GM21360 (cell line): ENCODE data around the gene XNDC1N.
"Not testable (repeated sequence)": the region's sequence is repeated elsewhere in the genome, so short reads cannot be mapped to it uniquely, and the experiment has no call there.

ENCODE experiments used
- ATAC-seq: cut with Tn5 transposase; IDR thresholded peaks from one replicate; pipeline ENCODE4 v1.9.1; 2021; ENCODE audit warnings: mild to moderate bottlenecking, moderate library complexity; ENCODE audit not compliant: unreplicated experiment

Gene XNDC1N

DNA sequence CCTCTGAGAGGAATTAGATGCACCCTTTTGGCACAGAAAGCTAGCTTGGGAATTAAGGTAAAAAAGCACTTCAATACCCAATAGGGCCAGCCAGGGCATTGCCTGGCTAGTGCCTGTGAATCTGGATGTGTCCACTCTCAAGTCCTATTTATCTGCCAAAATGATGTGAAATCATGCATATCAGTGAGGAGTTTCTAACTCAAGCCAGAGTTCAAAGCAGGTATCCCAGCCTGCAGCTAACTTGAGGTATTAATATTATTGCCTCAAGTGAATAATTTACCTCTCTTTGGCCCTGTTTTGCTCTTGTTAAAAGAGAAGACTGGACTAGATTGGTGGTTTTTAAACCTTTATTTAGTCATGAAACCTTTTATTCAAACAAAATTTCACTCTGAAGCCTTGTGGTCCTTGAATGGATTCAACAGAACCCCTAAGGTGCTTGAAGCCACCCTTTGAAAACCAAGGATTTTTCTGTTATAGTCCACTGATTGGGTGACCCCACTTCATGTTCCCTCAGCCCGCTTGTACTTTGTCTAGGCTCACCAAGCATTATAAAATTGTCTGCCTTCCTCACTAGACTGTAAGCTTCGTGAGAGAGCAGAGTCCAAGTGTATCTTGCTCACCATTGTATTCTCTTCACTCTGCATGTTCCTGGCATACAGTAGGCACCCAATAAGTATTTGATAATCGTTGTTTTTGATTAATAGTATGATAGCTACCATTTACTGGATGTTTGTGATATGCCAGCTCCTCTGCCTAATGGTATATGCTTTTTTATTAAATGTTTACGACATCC is 4.9 kb upstream of the XNDC1N start:
- no peak for ATAC-seq

DNA sequence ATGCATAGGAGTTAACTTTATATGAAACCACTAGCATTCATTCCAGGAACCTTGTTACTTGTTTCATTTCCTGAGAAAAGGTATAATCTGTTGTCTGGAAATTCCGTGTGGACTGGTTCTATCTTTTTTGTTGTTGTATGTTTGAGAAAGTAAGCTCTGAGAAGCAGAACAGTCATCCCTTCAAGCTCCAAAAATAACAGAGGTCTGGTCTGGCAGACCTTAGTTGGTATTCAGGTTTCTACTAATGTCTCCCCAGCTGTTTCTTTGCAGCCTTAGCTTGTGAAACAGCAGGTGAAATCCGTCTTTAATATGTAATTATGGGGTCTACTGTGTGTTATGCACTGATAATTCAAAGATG is 2.8 kb upstream of the XNDC1N start:
- no peak for ATAC-seq

DNA sequence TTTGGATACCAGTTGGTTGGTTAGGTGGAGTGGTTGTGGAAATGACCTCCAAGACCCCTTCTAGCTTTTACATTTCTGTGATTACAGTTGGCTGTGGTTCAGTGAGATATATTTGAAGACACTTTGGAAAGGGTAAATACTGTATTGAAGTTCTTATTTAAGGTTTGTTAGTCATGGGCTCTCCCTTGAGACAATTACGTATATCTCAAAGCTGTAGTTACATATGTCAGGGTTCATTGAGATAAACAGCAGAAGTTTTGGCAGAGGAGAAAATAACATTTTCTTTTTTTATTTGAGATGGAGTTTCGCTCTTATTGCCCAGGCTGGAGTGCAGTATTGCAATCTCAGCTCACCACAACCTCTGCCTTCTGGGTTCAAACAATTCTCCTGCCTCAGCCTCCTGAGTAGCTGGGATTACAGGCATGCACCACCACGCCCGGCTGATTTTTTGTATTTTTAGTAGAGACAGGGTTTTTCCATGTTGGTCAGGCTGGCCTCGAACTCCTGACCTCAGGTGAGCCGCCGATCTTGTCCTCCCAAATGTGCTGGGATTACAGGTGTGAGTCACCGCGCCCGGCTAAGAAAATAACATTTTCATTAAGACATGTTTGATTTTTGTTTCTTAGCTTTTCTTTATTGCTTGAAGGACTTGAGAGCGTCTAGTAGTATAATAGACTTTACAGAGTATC is 2.3 kb upstream of the XNDC1N start:
- no peak for ATAC-seq

DNA sequence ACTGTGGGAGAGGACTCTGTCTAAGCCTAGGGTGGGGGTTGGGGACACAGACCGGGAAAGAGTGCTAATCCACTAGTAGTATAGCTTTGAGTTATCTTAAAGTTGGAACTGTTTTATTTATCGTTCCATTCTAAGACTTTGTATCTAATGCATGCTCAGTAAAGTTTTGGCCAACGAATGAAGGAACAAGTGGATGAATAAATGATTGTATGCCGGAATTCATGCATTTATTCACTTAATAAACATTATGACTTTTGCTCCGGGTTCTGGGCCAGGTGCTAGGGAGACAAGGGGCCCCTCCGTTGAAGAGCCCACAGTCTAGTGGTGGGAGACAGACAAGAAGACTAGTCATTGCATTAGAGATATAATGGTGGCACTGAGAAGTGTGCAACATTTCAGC is 1.1 kb upstream of the XNDC1N start:
- no peak for ATAC-seq

DNA sequence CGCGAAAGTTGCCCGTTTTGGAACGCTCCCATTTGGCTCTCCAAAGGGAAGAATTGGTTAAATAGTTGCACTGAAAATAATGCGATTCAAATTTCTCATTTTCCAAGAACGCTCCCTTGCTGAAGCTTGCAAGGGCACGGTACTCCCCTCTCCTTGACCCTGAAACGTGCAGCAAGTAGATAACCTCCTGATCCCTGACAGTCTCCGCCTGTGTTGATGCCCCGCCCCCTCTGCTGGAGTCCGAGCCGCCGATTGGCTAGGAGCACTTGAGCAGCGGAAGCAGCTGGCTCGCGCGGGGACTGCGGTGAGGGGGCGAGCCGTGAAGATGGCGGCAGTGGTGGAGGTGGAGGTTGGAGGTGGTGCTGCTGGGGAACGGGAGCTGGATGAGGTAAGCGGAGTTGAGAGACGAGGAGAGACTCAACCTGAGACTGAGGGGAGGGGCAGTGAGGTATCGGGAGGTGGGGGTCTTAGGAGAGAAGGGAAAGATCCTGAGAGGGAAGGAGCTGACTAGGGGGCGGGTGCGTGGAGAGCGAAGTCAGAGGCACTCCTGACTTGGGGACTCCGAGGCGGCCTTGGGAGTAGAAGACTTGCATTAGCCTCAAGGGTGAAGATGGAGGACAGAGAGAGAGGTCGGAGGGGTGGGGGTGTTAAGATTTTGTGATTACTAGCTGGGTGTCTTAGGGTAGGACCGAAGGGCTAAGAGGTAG is 496 bp upstream of the XNDC1N start, which contains the start of gene RNF121:
TSS of gene RNF121 (plus strand) at position 310 of the 707 bp plus-strand sequence. CDS start at position 326, 16 bp downstream.
- peak; percentile 71 for ATAC-seq

DNA sequence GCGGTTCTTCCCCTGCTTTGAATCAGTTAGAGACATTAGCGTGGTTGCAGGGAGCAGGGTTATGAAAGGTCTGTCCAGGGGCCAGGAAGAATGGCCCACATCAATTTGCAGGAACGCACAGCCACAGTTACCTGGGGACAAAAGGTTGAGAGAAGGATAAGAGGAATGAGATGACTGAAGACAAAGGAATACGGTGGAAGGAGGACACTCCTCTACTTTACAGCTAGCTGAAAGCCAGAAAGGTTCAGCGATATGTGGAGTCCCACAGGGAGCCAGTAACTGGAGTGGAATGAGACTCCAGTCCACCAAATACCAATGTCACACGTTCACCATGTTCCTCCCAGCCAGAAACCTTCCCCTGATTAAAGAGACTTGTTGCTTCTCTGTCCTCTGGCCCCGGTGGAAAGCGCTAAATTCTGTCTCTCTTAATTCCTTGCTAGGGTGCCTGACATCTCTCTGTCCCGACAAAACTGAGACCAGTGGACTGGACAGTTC is 10.7 kb downstream of the XNDC1N start:
- ATAC-seq: no peak

DNA sequence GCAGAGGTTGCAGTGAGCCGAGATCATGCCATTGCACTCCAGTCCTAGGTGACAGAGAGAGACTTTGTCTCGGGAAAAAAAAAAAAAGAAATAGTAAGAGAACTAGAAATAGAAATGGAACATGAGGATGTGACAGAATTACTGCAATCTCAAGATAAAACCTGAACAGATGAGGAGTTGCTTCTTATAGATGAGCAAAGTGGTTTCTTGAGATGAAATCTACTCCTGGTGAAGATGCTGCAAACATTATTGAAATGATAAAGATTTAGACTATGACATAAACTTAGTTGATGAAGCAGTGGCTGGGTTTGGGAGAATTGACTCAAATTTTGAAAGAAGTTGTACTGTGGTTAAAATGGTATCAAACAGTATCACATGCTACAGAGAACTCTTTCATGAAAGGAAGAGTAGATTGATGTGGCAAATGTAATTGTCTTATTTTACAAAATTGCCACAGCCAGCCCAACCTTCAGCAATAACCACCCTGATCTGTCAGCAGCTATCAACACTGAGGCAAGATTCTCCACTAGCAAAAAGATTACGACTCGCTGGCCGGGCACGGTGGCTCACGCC is 13.7 kb downstream of the XNDC1N start:
- no peak for ATAC-seq

DNA sequence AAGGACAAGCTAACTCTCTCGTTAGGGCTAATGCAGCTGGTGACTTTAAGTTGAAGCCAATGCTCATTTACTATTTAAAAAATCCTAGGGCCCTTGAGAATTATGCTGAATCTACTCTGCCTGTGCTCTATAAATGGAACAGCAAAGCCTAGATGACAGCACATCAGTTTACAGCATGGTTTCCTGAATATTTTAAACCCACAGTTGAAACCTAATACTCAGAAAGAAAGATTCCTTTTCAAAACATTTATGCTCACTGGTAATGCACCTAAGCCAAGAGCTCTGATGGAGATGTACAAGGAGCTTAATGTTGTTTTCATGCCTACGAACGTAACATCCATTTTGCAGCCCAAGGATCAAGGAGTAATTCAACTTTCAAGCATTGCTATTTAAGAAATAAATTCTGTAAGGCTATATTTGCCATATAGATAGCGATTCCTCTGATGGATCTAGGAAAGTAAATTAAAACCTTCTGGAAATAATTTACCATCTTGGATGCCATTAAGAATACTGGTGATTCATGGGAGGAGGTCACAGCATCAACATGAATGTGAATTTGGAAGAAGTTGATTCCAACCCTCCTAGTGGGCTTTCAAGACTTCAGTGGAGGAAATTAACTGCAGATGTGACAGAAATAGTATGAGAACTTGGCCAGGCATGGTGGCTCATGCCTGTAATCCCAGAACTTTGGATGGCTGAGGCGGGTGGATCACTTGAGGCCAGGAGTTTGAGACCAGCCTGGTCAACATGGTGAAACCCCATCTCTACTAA is 14.5 kb downstream of the XNDC1N start:
- ATAC-seq: no peak

DNA sequence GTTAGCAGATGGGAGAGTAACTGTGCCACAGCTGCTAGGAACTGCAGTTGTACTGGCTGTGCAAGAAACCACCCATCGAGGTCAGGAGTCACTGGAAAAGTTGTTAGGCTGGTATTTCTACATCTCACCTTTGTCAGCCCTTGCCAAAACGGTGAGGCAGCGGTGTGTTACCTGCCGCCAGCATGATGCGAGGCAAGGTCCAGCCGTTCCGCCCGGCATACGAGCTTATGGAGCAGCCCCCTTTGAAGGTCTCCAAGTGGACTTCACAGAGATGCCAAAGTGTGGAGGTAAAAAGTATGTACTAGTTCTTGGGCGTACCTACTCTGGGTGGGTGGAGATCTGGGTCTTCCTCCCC is 16.4 kb downstream of the XNDC1N start:
- ATAC-seq: not testable (repeated sequence)

DNA sequence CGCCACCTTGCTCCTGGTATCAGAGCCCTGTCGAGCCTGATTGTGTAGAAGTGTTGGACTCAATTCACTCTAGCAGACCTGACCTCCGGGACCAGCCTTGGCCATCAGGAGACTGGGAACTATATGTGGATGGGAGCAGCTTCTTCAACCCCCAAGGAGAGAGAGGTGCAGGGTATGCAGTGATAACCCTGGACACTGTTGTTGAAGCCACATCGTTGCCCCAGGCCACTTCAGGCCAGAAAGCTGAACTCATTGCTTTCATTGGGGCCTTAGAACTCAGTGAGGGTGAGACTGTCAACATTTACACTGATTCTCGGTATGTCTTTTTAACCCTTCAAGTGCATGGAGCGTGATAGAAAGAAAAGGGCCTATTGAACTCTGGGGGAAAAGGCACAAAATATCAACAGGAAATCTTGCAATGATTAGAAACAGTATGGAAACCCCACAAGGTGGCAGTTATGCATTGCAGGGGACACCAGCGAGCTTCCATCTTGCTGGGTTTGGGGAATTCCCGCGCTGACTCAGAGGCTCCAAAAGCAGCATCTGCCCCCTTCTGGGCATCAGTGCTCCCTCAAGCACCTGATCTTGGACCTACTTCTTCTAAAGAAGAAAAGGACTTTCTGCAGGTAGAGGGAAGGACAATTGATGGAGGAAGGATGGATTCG is 16.9 kb downstream of the XNDC1N start:
- ATAC-seq: not testable (repeated sequence)

DNA sequence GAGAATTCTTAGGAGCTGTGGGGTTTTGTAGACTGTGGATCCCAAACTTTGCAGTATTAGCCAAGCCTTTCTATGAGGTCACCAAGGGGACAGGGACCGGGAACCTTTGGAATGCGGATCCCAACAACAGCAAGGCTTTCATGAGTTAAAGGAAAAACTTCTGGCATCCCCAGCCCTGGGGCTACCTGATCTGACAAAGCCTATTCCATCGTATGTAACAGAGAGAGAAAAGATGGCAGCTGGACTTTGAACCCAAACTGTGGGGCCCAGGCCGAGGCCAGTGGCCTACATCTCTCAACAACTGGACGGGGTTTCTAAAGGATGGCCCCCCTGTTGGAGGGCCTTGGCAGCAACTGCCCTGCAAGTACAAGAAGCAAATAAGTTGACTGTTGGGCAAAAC is 17.6 kb downstream of the XNDC1N start:
- not testable (repeated sequence) for ATAC-seq

DNA sequence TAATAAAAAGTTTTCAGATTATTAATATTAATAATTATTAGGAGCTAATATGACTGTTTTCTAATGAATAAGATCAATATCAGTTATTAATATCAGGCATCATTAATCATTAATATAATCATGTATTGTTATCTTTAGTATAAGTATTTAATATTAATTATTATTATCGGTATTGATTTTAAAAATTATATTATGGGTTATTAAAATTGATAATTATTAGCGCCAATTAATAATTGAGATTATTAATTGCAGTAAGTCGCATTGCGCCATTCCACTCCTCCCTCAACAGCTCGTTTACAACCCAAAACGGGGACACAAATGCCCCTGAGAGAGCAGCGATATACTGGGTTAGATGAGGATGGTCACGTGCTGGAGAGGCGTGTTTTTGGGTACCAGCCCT is 20.2 kb downstream of the XNDC1N start:
- ATAC-seq: no peak

DNA sequence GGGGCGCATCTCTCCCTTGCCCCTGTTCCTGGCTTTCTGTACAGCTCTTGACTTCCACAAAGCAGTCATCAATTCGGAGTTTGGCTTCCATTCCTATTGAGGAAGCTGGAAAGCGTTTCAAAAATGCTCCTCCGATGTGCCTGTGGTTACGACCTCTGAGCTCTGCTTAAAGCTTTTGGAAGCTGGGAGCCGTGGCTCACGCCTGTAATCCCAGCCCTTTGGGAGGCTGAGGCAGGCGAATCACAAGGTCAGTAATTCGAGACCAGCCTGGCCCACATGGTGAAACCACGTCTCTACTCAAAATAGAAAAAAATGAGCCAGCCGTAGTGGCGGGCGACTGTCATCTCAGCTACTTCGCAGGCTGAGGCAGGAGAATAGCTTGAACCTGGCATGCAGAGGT is 27.3 kb downstream of the XNDC1N start:
- ATAC-seq: not testable (repeated sequence)

DNA sequence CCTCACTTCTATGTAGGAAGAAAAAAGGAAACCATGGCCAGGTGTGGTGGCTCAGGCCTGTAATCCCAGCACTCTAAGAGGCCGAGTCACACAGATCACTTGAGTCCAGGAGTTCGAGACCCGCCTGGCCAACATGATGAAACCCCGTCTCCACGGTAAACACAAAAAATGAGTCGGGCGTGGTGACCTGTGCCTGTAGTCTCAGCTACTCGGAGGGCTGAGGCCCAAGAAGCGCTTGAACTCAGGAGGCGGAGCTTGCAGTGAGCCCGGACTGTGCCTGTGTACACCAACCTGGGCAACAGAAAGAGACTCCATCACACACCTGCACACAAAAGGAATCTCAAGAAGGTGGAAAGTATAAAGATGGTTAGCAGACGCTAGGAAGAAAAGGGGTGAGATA is 32.4 kb downstream of the XNDC1N start:
- ATAC-seq: no peak

DNA sequence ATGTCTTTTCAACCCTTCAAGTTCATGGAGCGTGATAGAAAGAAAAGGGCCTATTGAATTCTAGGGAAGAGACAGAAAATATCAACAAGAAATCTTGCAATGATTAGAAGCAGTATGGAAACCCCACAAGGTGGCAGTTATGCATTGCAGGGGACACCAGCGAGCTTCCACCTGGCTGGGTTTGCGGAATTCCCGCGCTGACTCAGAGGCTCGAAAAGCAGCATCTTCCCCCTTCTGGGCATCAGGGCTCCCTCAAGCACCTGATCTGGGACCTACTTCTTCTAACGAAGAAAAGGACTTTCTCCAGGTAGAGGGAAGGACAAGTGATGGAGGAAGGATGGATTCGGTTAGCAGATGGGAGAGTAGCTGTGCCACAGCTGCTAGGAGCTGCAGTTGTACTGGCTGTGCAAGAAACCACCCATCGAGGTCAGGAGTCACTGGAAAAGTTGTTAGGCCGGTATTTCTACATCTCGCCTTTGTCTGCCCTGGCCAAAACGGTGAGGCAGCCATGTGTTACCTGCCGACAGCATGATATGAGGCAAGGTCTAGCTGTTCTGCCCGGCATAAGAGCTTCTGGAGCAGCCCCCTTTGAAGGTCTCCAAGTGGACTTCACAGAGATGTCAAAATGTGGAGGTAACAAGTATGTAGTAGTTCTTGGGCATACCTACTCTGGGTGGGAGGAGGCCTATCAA is 39.1 kb downstream of the XNDC1N start:
- not testable (repeated sequence) for ATAC-seq

DNA sequence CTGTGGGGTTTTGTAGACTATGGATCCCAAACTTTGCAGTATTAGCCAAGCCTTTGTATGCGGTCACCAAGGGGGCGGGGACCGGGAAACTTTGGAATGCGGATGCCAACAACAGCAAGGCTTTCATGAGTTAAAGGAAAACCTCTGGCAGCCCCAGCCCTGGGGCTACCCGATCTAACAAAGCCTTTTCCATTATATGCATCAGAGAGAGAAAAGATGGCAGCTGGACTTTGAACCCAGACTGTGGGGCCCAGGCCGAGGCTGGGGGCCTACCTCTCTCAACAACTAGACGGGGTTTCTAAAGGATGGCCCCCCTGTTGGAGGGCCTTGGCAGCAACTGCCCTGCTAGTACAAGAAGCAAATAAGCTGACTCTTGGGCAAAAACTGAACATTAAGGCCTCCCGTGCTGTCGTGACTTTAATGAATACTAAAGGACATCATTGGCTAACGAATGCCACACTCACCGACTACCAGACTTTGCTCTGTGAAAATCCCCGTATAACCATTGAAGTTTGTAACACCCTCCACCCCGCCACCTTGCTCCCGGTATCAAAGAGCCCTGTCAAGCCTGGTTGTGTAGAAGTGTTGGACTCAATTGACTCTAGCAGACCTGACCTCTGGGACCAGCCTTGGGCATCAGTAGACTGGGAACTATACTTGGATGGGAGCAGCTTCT is 39.9 kb downstream of the XNDC1N start:
- ATAC-seq: not testable (repeated sequence)

DNA sequence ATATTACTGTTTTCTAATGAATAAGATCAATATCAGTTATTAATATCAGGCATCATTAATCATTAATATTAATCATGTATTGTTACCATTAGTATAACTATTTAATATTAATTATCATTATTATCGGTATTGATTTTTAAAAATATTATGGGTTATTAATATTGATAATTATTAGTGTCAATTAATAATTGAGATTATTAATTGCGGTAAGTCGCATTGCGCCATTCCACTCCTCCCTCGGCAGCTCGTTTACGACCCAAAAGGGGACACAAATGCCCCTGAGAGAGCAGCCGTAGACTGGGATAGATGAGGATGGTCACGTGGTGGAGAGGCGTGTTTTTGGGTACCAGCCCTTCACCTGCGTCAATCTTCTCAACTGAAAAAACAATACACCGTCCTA is 42.6 kb downstream of the XNDC1N start:
- ATAC-seq: not testable (repeated sequence)
